Tibial artery (tissue), 4 donors: ENCODE results near the gene EPHA6.

Experiments
- DNase-seq, 2 donors: peaks; one replicate each; pipeline ENCODE4 v3.0.0-alpha.2; 2019
- H3K27ac ChIP-seq, 2 donors: fragments of 200-600 bp; sonication (generic) in 1 of 2; 1 replicate in 1 of 2; 2 replicates in 1 of 2; pipeline ENCODE4 v1.5.1; 2018 to 2019; ENCODE audit warnings: mild to moderate bottlenecking in 1 of 2
- H3K27me3 ChIP-seq, 2 donors: fragments of 200-600 bp; sonication (generic) in 1 of 2; one replicate each; pipeline versions ENCODE4 v1.5.1 to v1.6.0; 2016 to 2019
- H3K36me3 ChIP-seq, 3 donors: fragments of 200-600 bp; sonication (generic) in 2 of 3; one replicate each; pipeline ENCODE4 v1.5.1; 2016 to 2019; ENCODE audit warnings: mild to moderate bottlenecking in 2 of 3
- H3K4me1 ChIP-seq, 4 donors: fragments of 200-600 bp; sonication (generic) in 2 of 4; 1 replicate in 3 of 4; 2 replicates in 1 of 4; pipeline ENCODE4 v1.5.1; 2016 to 2019
- H3K4me3 ChIP-seq, 2 donors: fragments of 200-600 bp; sonication (generic) in 1 of 2; 1 replicate in 1 of 2; 2 replicates in 1 of 2; pipeline ENCODE4 v1.5.1; 2018 to 2019; ENCODE audit warnings: mild to moderate bottlenecking in 2 of 2
- H3K9me3 ChIP-seq, 3 donors: fragments of 200-600 bp; sonication (generic) in 1 of 3; one replicate each; pipeline ENCODE4 v1.5.1; 2016 to 2019
- CTCF ChIP-seq, 2 experiments: fragments of 200-600 bp in 1 of 2; fragments of 450-650 bp in 1 of 2; IDR thresholded peaks; one replicate each; pipeline ENCODE4 v1.5.1; 2017 to 2019; ENCODE audit warnings: antibody characterized with exemption in 2 of 2, mild to moderate bottlenecking in 1 of 2, moderate library complexity in 1 of 2
- intact Hi-C: fragments of 100-400 bp; cut with DNase I; formaldehyde crosslinking; loops from one replicate; pipeline ENCODE4 v1.15.0; 2023; ENCODE audit warnings: low total_unique reads

Gene EPHA6

GRCh38 chr3:97245201-97245910, 431.0 kb downstream of the EPHA6 start:
- H3K27me3 ChIP-seq = no peaks in the 10 kb centered on the region
- no peaks in the 10 kb centered on the region for H3K4me1 ChIP-seq
- intact Hi-C loops = no loop called here
- H3K36me3 ChIP-seq = no peaks in the 10 kb centered on the region
- H3K9me3 ChIP-seq = no peaks in the 10 kb centered on the region
- no peak for DNase-seq
- H3K4me3 ChIP-seq = no peak overlapping the region
- no peak overlapping the region for H3K27ac ChIP-seq
- TF ChIP-seq CTCF (IDR thresholded peaks at IDR 0.05) = no peak

GRCh38 chr3:97256060-97256459, 441.7 kb downstream of the EPHA6 start:
- H3K9me3 ChIP-seq = no peaks in the 10 kb centered on the region
- H3K4me3 ChIP-seq = no peak overlapping the region
- H3K4me1 ChIP-seq = no peaks in the 10 kb centered on the region
- intact Hi-C loops = no loop called here
- no peak for DNase-seq
- TF ChIP-seq CTCF (IDR thresholded peaks at IDR 0.05) = no peak
- H3K36me3 ChIP-seq = no peaks in the 10 kb centered on the region
- no peak overlapping the region for H3K27ac ChIP-seq
- no peaks in the 10 kb centered on the region for H3K27me3 ChIP-seq

GRCh38 chr3:97257942-97258697, 443.7 kb downstream of the EPHA6 start:
- Histone ChIP-seq H3K27me3 (no peaks in the 10 kb centered on the region), H3K27ac (no peak overlapping the region), H3K4me1 (no peaks in the 10 kb centered on the region), H3K36me3 (no peaks in the 10 kb centered on the region), H3K4me3 (no peak overlapping the region), H3K9me3 (no peaks in the 10 kb centered on the region)
- intact Hi-C loops = no loop called here
- DNase-seq = no peak
- no peak for TF ChIP-seq CTCF (IDR thresholded peaks at IDR 0.05)

- H3K36me3 ChIP-seq = no peaks in the 10 kb centered on the region
- no peaks in the 10 kb centered on the region for H3K27me3 ChIP-seq
- no peak for DNase-seq
- H3K27ac ChIP-seq = no peak overlapping the region
- intact Hi-C loops = no loop called here
- no peaks in the 10 kb centered on the region for H3K4me1 ChIP-seq
- no peak overlapping the region for H3K4me3 ChIP-seq
- H3K9me3 ChIP-seq = no peaks in the 10 kb centered on the region
- TF ChIP-seq CTCF (IDR thresholded peaks at IDR 0.05) = no peak
These were observed 444.9 kb downstream of the EPHA6 start for GRCh38 chr3:97259263-97259662.

GRCh38 chr3:97264180-97264579, 449.8 kb downstream of the EPHA6 start:
- H3K36me3 ChIP-seq = no peaks in the 10 kb centered on the region
- H3K9me3 ChIP-seq = no peaks in the 10 kb centered on the region
- H3K4me3 ChIP-seq = no peak overlapping the region
- no peak overlapping the region for H3K27ac ChIP-seq
- no peak for TF ChIP-seq CTCF (IDR thresholded peaks at IDR 0.05)
- intact Hi-C loops = loop anchor here (5.0 kb wide), 1 partner anchor 1602 kb away; no protein-coding TSS in a partner anchor
- no peaks in the 10 kb centered on the region for H3K4me1 ChIP-seq
- no peak for DNase-seq
- no peaks in the 10 kb centered on the region for H3K27me3 ChIP-seq
